Measurements from ENCODE around the gene ASXL3.
A peak's percentile ranks its signal among the peaks of the same experiment; 100 is the strongest.

Gene ASXL3

DNA sequence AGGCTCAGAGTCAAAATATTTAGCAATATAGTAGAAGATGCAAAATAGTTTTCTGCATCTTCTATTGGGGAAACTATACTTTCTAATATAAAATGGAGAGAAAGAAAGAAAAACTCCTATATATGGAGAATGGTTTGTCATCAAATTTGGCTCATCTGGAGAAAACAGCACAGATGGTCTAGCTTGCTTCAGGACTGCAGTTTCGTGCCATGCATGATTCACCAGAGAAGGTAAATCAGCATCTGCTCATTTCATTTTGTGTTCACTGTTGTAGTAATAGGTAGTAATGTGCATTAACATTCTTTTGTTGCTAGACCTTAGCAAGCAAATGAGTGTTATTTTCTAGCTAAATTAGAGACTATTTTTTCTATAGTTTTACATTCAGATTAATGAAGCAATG, 179.0 kb downstream of the ASXL3 start:
- H3K4me3 ChIP-seq (ENCODE audit: low read depth, low read length): no peak overlapping the region
- TF ChIP-seq, protein P1, sequence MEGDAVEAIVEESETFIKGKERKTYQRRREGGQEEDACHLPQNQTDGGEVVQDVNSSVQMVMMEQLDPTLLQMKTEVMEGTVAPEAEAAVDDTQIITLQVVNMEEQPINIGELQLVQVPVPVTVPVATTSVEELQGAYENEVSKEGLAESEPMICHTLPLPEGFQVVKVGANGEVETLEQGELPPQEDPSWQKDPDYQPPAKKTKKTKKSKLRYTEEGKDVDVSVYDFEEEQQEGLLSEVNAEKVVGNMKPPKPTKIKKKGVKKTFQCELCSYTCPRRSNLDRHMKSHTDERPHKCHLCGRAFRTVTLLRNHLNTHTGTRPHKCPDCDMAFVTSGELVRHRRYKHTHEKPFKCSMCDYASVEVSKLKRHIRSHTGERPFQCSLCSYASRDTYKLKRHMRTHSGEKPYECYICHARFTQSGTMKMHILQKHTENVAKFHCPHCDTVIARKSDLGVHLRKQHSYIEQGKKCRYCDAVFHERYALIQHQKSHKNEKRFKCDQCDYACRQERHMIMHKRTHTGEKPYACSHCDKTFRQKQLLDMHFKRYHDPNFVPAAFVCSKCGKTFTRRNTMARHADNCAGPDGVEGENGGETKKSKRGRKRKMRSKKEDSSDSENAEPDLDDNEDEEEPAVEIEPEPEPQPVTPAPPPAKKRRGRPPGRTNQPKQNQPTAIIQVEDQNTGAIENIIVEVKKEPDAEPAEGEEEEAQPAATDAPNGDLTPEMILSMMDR (IDR thresholded peaks at IDR 0.05; ENCODE audit: low read depth, low read length, missing control alignments): no peak
- no peak for DNase-seq (ENCODE audit: low read depth)

DNA sequence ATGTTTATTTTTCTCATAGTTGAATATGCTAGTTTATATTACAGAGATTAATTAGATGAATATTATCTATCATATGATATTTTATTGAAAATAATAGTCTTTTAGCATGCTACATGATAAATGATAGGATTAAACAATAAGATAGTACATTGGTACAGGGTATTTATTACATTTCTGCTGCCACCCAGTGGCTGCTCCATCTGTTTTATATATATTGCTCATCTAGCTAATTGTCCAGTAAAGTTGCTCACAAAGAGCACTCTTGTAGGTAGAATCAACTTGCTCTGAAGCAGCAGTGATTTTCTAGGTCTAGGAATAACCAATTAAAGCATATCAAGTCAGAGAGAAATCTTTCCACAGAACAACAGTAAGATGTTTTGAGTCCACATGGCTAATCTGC, 183.3 kb downstream of the ASXL3 start:
- TF ChIP-seq, protein P1 (IDR thresholded peaks at IDR 0.05; ENCODE audit: low read depth, low read length, missing control alignments): peak; percentile 13
- H3K4me3 ChIP-seq (ENCODE audit: low read depth, low read length): no peak overlapping the region
- DNase-seq (ENCODE audit: low read depth): no peak

DNA sequence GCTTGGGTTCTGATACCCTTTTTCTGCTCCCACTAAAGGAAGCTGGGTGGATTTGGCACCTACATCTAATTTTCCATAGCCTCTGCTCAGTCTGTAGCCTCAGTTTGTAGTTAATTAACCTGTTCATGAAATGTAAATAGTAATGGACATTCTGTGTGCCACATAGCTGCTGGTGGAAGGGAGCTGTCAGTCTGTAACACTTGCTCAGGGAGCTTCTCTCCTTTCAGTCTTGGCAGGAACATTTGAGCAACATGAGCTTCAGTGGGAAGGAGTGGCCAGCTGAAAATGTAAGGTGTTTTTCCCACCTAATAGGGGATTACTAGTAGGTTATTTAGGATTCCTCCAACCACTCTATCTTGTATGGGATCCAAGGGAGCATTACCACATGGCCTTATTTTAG, 203.4 kb downstream of the ASXL3 start:
- DNase-seq (ENCODE audit: low read depth): no peak
- no peak overlapping the region for H3K4me3 ChIP-seq (ENCODE audit: low read depth, low read length)
- TF ChIP-seq, protein P1 (IDR thresholded peaks at IDR 0.05; ENCODE audit: low read depth, low read length, missing control alignments): no peak

Data from GM12864 (cell line).